GM12872 (cell line): ENCODE measurements around the gene CAMK2G.

Experiments
- CTCF ChIP-seq: IDR thresholded peaks from 3 replicates; pipeline ENCODE4 v1.5.1; 2011; ENCODE audit warnings: low read depth, mild to moderate bottlenecking, low read length, moderate library complexity; ENCODE audit not compliant: insufficient read depth

The CAMK2G gene

DNA sequence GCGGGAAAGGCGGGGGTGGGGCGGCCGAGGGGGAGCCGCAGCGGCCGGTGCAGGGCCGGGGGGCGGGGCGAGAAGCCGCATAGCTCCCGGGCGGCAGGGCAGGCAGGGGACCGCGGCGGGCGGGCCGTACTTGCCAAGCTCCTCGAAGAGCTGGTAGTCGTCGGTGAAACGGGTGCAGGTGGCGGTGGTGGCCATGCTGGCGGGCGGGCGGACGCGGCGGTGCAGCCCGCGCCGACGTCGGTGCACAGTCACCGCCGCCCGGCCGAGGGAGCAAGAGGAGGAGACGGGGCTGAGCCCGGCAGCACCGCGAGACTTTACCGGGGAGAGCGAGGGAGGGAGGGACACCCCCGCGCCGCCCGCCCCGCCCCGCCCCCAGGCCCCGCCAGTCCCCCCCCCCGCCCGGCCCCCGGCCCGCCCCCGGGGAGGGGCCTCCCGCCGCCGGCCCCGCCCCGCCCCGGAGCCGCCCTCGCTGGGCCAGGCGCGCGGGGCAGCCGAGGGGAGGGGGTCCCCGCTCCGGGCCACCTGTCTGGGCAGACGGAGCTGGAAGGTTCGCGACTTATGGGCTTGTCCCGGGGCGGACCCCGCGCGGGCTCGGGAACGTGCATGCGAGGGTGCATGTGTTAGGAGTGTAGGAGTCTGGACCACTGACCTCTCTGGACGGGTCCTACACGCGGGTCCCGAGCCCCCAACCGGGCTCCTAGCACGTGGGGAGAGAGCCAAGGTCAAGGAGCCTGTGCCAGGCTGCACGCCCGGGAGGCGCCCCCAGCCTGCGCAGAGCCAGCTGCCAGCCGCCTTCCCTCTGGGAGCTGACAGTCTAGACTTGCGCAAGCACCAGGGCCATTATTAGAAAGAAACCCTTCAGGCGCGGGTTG, at the start of gene CAMK2G:
TSS of gene CAMK2G (minus strand) at position 289 of the 872 bp plus-strand sequence. CDS start at position 195, 94 bp downstream.
- TF ChIP-seq CTCF, result no peak

- TF ChIP-seq CTCF, result no peak
Observed at GRCh38 chr10:73922864-73923133, 48.4 kb upstream of the CAMK2G start.

- TF ChIP-seq CTCF, result no peak
Observed at GRCh38 chr10:73922007-73922863, 47.9 kb upstream of the CAMK2G start.

DNA sequence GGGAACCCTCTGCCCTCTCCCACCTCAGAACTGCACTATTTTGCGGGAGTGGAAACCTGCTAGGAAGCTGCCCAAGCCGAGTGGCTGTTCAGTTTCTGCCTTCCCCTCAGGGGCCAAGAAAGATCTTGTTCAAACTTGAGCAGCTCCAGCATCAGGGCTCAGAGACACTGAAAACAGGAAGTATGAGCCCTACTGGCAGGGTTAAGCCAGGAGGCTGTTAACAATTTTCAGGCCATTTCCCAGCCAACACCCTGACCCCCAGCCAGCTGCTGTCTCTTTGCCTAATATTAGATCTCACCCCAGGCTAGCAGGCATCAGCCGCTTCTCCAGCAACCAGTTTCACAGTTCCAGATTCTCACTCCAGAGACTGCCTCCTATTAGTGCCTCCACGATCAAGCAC, 45.7 kb upstream of the CAMK2G start:
- 0 out of 3 replicates have a peak, but pooled peaks have one; percentile 5 for TF ChIP-seq CTCF

GRCh38 chr10:73917566-73918305, 43.4 kb upstream of the CAMK2G start:
- TF ChIP-seq CTCF, result no peak

DNA sequence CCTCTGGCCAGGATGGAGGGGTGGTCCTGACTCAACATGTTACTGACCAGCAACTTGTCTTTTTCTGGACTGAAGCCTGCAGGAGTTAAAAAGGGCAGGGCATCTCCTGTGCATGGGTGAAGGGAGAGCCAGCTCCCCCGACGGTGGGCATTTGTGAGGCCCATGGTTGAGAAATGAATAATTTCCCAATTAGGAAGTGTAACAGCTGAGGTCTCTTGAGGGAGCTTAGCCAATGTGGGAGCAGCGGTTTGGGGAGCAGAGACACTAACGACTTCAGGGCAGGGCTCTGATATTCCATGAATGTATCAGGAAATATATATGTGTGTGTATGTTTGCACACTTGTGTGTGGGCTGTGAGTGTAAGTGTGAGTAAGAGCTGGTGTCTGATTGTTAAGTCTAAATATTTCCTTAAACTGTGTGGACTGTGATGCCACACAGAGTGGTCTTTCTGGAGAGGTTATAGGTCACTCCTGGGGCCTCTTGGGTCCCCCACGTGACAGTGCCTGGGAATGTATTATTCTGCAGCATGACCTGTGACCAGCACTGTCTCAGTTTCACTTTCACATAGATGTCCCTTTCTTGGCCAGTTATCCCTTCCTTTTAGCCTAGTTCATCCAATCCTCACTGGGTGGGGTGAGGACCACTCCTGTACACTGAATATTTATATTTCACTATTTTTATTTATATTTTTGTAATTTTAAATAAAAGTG, 42.6 kb upstream of the CAMK2G start:
- TF ChIP-seq CTCF, result no peak
